Caco-2 (cell line): ENCODE data around the gene ECPAS. TPM values are rescaled to one million over a fixed set of nuclear protein-coding genes. Genes with fewer than 3 reads are reported as not detected.

Experiments used
- BruUV-seq: library from RNA; stranded (reverse); fragments of 400-500 nt; replicated peaks from 2 replicates; lab custom pipeline; 2021; lab: Mats Ljungman, UMichigan
- CTCF ChIA-PET: fragments of 300-600 bp; sonication (Branson Sonifier 250); formaldehyde crosslinking; loops from one replicate; lab custom pipeline; 2022; ENCODE audit warnings: antibody characterized with exemption; lab: Charles Lee
- POLR2A ChIA-PET: fragments of 300-600 bp; sonication (Branson Sonifier 250); formaldehyde crosslinking; loops from one replicate; lab custom pipeline; 2022; ENCODE audit warnings: antibody characterized with exemption; lab: Charles Lee
- DNase-seq, 2 experiments: peaks; one replicate each; pipeline versions ENCODE4 v3.0.0 to v3.0.0-alpha.2; 2020 to 2022
- H3K27me3 ChIP-seq: replicated peaks from 2 replicates; pipeline ENCODE4 v1.6.0; 2011; ENCODE audit warnings: low read length; ENCODE audit not compliant: control insufficient read depth, insufficient read depth
- H3K36me3 ChIP-seq: 2 replicates; pipeline ENCODE4 v1.5.1; 2011; ENCODE audit warnings: low read length; ENCODE audit not compliant: control insufficient read depth, insufficient read depth
- H3K4me1 ChIP-seq: fragments of 250-450 bp; sonication (Bioruptor Pico); 2 replicates; pipeline ENCODE4 v1.5.1; 2020; ENCODE audit warnings: mild to moderate bottlenecking
- H3K4me3 ChIP-seq: 2 replicates; pipeline ENCODE4 v1.5.1; 2011; ENCODE audit warnings: low read depth, mild to moderate bottlenecking, control low read depth, low read length
- H3K9me3 ChIP-seq: fragments of 250-450 bp; sonication (Bioruptor Pico); 2 replicates; pipeline ENCODE4 v1.5.1; 2020; ENCODE audit warnings: mild to moderate bottlenecking, moderate library complexity
- H3K27ac Mint-ChIP-seq: one replicate; pipeline ENCODE4 v1.8.0; 2022; ENCODE audit warnings: mixed read lengths; ENCODE audit not compliant: unreplicated experiment
- H3K27me3 Mint-ChIP-seq: one replicate; pipeline ENCODE4 v1.8.0; 2022; ENCODE audit warnings: mixed read lengths; ENCODE audit not compliant: insufficient read depth, unreplicated experiment
- H3K36me3 Mint-ChIP-seq: one replicate; pipeline ENCODE4 v1.8.0; 2022; ENCODE audit warnings: mild to moderate bottlenecking, mixed read lengths; ENCODE audit not compliant: insufficient read depth, unreplicated experiment
- H3K4me1 Mint-ChIP-seq: one replicate; pipeline ENCODE4 v1.8.0; 2022; ENCODE audit warnings: low read depth, mixed read lengths; ENCODE audit not compliant: unreplicated experiment
- H3K4me3 Mint-ChIP-seq: one replicate; pipeline ENCODE4 v1.8.0; 2022; ENCODE audit warnings: mild to moderate bottlenecking, moderate library complexity, mixed read lengths; ENCODE audit not compliant: unreplicated experiment
- H3K9me3 Mint-ChIP-seq: one replicate; pipeline ENCODE4 v1.8.0; 2022; ENCODE audit warnings: mixed read lengths; ENCODE audit not compliant: unreplicated experiment
- intact Hi-C: fragments of 100-400 bp; cut with micrococcal nuclease; formaldehyde crosslinking; loops from one replicate; pipeline ENCODE4 v1.10.0; 2022; ENCODE audit not compliant: unreplicated experiment
- total RNA-seq: library from RNA; stranded (reverse); gene quantifications from 2 replicates; pipeline ENCODE4 v1.2.3, GENCODE V29; 2022
- TF ChIP-seq, protein P1 (sequence below), 2 experiments: fragments of 200-600 bp in 1 of 2; IDR thresholded peaks; 1 replicate in 1 of 2; 2 replicates in 1 of 2; pipeline versions ENCODE4 v1.5.1 to v1.8.0; 2011 to 2022; ENCODE audit warnings: antibody characterized with exemption in 1 of 2, control low read depth in 1 of 2, inconsistent platforms in 1 of 2, low read depth in 1 of 2, low read length in 1 of 2, mild to moderate bottlenecking in 1 of 2, moderate library complexity in 1 of 2; ENCODE audit not compliant: insufficient read depth in 1 of 2, severe bottlenecking in 1 of 2, unreplicated experiment in 1 of 2

The ECPAS gene
- total RNA-seq, 1 experiment from 2014 or later: 77.0 TPM

DNA sequence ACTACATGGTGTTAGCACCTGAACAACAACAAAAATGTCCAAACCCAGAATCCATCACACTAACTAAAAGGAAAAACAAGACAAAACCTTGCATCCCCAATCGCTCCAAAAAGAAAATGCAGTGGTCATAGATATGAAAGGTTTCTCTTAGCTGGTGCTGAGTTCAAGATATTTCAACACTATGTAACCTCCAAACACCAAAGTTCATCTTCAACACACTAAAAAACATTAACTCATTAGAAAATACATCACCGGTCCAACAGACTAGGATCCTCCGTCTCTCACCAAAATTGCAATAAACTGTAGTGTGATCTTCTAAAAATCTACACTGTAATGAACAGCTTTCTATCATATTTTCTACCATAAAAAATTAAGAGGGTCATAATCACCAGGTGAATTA, 60.8 kb downstream of the ECPAS start:
- Mint-ChIP-seq H3K4me1 (no peaks in the 10 kb centered on the region), H3K9me3 (no peaks in the 10 kb centered on the region), H3K4me3 (no peak overlapping the region), H3K27ac (no peak overlapping the region), H3K27me3 (no peaks in the 10 kb centered on the region), H3K36me3 (peaks cover 62% of the 10 kb centered on the region)
- TF ChIP-seq, protein P1, sequence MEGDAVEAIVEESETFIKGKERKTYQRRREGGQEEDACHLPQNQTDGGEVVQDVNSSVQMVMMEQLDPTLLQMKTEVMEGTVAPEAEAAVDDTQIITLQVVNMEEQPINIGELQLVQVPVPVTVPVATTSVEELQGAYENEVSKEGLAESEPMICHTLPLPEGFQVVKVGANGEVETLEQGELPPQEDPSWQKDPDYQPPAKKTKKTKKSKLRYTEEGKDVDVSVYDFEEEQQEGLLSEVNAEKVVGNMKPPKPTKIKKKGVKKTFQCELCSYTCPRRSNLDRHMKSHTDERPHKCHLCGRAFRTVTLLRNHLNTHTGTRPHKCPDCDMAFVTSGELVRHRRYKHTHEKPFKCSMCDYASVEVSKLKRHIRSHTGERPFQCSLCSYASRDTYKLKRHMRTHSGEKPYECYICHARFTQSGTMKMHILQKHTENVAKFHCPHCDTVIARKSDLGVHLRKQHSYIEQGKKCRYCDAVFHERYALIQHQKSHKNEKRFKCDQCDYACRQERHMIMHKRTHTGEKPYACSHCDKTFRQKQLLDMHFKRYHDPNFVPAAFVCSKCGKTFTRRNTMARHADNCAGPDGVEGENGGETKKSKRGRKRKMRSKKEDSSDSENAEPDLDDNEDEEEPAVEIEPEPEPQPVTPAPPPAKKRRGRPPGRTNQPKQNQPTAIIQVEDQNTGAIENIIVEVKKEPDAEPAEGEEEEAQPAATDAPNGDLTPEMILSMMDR (IDR thresholded peaks at IDR 0.05; ENCODE audit: insufficient read depth in 1 of 2, low read depth in 1 of 2, low read length in 1 of 2, severe bottlenecking in 1 of 2, unreplicated experiment in 1 of 2): no peak
- no peak for DNase-seq
- no peak overlapping the region for H3K4me3 ChIP-seq
- POLR2A ChIA-PET: no interaction called here
- H3K9me3 ChIP-seq: no peaks in the 10 kb centered on the region
- intact Hi-C loops: no loop called here
- H3K4me1 ChIP-seq: no peaks in the 10 kb centered on the region
- BruUV-seq: no TSS peak
- CTCF ChIA-PET: no interaction called here
- H3K36me3 ChIP-seq: no peaks in the 10 kb centered on the region; the same call in 1 of the 2 replicates
- no peaks in the 10 kb centered on the region for H3K27me3 ChIP-seq

DNA sequence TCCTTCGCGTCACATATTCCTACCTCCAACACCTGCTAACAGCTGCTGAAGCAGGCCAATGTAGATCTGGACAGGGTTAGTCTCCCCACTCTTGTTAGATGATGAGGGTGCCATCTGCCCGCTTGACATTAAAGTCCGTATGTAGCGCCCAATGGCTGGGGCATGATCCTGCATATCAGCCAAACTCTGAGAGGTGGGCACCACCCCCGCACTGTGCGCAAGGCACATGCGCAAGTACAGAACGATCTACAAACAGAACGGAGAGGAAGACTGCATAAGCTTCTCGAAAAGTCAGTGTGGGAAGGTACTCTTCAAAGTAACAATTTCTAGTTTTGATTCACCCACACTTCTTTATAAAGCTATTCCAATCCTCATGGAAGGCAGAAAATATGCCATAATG, 69.8 kb downstream of the ECPAS start:
- H3K4me1 Mint-ChIP-seq: no peaks in the 10 kb centered on the region
- BruUV-seq: no TSS peak
- intact Hi-C loops: no loop called here
- peaks cover 80% of the 10 kb centered on the region for H3K36me3 Mint-ChIP-seq
- no peaks in the 10 kb centered on the region for H3K9me3 ChIP-seq
- H3K27ac Mint-ChIP-seq: no peak overlapping the region
- H3K27me3 Mint-ChIP-seq: no peaks in the 10 kb centered on the region
- TF ChIP-seq, protein P1 (IDR thresholded peaks at IDR 0.05; ENCODE audit: insufficient read depth in 1 of 2, low read depth in 1 of 2, low read length in 1 of 2, severe bottlenecking in 1 of 2, unreplicated experiment in 1 of 2): no peak
- no peaks in the 10 kb centered on the region for H3K4me1 ChIP-seq
- no peak overlapping the region for H3K4me3 ChIP-seq
- no peaks in the 10 kb centered on the region for H3K36me3 ChIP-seq
- H3K27me3 ChIP-seq: no peaks in the 10 kb centered on the region
- POLR2A ChIA-PET: no interaction called here
- DNase-seq: no peak
- H3K9me3 Mint-ChIP-seq: no peaks in the 10 kb centered on the region
- CTCF ChIA-PET: no interaction called here
- H3K4me3 Mint-ChIP-seq: no peak overlapping the region

DNA sequence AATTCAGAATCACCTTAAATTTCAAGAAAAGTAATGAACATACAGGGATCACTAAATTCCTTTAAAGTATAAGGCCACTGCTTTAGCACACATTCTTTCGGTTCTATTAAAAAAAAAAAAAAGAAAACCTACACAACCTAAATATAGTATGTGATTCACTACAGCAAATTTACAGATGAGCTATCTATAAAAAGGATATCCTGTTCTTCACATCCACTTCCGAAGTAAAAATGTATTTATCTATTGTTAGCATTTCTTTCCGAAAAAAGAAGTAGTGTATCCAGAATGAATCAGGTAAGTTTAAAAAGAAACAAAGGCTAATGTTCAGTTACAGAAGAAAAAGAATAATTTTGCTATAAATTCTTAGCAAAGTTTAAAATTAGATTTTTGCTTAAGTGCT, 70.2 kb downstream of the ECPAS start:
- DNase-seq: no peak
- Mint-ChIP-seq H3K4me1 (no peaks in the 10 kb centered on the region), H3K9me3 (no peaks in the 10 kb centered on the region), H3K4me3 (no peak overlapping the region), H3K27ac (no peak overlapping the region), H3K27me3 (no peaks in the 10 kb centered on the region), H3K36me3 (peaks cover 83% of the 10 kb centered on the region)
- TF ChIP-seq, protein P1 (IDR thresholded peaks at IDR 0.05; ENCODE audit: insufficient read depth in 1 of 2, low read depth in 1 of 2, low read length in 1 of 2, severe bottlenecking in 1 of 2, unreplicated experiment in 1 of 2): no peak
- POLR2A ChIA-PET: no interaction called here
- intact Hi-C loops: no loop called here
- H3K4me3 ChIP-seq: no peak overlapping the region
- no peaks in the 10 kb centered on the region for H3K9me3 ChIP-seq
- H3K36me3 ChIP-seq: no peaks in the 10 kb centered on the region
- H3K27me3 ChIP-seq: no peaks in the 10 kb centered on the region
- CTCF ChIA-PET: no interaction called here
- no peaks in the 10 kb centered on the region for H3K4me1 ChIP-seq
- no TSS peak for BruUV-seq
